Measurements from ENCODE around the gene DIDO1. TPM values are rescaled to one million over a fixed set of nuclear protein-coding genes. Genes with fewer than 3 reads are reported as not detected.

DIDO1 gene
- total and polyA plus RNA-seq, 2 of the 13 experiments (the other 11 are each of a cell fraction or from before 2014, with no cell fraction given): 75.0 to 75.1 TPM

DNA sequence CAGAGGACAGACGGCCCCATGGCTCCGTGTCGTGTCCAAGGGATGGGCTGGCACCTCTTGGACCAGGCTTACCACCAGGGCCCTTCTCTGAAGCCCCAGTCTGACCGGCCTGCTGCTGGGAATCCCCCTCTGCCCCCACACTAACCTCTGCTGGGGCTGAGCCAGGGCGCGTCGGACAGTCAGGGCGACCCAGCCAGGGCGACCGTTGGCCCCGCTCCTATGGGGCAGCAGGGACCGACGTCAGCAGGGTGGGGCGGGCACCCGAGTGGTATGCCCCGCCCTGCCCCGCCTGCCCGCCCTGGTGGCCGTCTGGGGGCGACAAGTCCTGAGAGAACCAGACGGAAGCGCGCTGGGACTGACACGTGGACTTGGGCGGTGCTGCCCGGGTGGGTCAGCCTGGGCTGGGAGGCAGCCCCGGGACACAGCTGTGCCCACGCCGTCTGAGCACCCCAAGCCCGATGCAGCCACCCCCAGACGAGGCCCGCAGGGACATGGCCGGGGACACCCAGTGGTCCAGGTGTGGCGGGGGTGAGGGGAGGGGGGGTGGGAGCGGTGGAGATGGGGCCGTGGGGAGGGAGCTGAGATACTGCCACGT, 26.2 kb upstream of the DIDO1 start, which contains the start of gene SLC17A9 (continued):
- TF ChIP-seq, protein P1, sequence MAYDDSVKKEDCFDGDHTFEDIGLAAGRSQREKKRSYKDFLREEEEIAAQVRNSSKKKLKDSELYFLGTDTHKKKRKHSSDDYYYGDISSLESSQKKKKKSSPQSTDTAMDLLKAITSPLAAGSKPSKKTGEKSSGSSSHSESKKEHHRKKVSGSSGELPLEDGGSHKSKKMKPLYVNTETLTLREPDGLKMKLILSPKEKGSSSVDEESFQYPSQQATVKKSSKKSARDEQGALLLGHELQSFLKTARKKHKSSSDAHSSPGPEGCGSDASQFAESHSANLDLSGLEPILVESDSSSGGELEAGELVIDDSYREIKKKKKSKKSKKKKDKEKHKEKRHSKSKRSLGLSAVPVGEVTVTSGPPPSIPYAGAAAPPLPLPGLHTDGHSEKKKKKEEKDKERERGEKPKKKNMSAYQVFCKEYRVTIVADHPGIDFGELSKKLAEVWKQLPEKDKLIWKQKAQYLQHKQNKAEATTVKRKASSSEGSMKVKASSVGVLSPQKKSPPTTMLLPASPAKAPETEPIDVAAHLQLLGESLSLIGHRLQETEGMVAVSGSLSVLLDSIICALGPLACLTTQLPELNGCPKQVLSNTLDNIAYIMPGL (CRISPR knock-in tag; IDR thresholded peaks at IDR 0.05; ENCODE audit: borderline replicate concordance in 1 of 2, low read depth in 1 of 2): peak; percentile 80 to 95
- no peak for TF ChIP-seq TCF7L2 (IDR thresholded peaks at IDR 0.05; ENCODE audit: low read depth, low read length)
- TF ChIP-seq ZNF143 (CRISPR knock-in tag; IDR thresholded peaks at IDR 0.05): peak; percentile 36; the same call in 1 of the 2 replicates
- no peak for TF ChIP-seq NCOR1 (IDR thresholded peaks at IDR 0.05; ENCODE audit: borderline replicate concordance, low read length)
- TF ChIP-seq ZNF530 (CRISPR knock-in tag; IDR thresholded peaks at IDR 0.05; ENCODE audit: low read depth): no peak
- TF ChIP-seq HNRNPK (IDR thresholded peaks at IDR 0.05; ENCODE audit: low read depth, low read length, poor library complexity, severe bottlenecking): peak; percentile 92
- peak; percentile 98 for TF ChIP-seq ZNF44 (CRISPR knock-in tag; IDR thresholded peaks at IDR 0.05)
- TF ChIP-seq, protein P2, sequence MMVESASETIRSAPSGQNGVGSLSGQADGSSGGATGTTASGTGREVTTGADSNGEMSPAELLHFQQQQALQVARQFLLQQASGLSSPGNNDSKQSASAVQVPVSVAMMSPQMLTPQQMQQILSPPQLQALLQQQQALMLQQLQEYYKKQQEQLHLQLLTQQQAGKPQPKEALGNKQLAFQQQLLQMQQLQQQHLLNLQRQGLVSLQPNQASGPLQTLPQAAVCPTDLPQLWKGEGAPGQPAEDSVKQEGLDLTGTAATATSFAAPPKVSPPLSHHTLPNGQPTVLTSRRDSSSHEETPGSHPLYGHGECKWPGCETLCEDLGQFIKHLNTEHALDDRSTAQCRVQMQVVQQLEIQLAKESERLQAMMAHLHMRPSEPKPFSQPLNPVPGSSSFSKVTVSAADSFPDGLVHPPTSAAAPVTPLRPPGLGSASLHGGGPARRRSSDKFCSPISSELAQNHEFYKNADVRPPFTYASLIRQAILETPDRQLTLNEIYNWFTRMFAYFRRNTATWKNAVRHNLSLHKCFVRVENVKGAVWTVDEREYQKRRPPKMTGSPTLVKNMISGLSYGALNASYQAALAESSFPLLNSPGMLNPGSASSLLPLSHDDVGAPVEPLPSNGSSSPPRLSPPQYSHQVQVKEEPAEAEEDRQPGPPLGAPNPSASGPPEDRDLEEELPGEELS (CRISPR knock-in tag; IDR thresholded peaks at IDR 0.05): peak; percentile 80
- TF ChIP-seq, protein P3, sequence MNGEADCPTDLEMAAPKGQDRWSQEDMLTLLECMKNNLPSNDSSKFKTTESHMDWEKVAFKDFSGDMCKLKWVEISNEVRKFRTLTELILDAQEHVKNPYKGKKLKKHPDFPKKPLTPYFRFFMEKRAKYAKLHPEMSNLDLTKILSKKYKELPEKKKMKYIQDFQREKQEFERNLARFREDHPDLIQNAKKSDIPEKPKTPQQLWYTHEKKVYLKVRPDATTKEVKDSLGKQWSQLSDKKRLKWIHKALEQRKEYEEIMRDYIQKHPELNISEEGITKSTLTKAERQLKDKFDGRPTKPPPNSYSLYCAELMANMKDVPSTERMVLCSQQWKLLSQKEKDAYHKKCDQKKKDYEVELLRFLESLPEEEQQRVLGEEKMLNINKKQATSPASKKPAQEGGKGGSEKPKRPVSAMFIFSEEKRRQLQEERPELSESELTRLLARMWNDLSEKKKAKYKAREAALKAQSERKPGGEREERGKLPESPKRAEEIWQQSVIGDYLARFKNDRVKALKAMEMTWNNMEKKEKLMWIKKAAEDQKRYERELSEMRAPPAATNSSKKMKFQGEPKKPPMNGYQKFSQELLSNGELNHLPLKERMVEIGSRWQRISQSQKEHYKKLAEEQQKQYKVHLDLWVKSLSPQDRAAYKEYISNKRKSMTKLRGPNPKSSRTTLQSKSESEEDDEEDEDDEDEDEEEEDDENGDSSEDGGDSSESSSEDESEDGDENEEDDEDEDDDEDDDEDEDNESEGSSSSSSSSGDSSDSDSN (CRISPR knock-in tag; IDR thresholded peaks at IDR 0.05): peak; percentile 87; the same call in 1 of the 2 replicates
- TF ChIP-seq ZNF296 (CRISPR knock-in tag; conservative IDR thresholded peaks at IDR 0.05): peak; percentile 35; the same call in 1 of the 2 replicates
- TF ChIP-seq RAD21 (CRISPR knock-in tag; IDR thresholded peaks at IDR 0.05): peak; percentile 66
- TF ChIP-seq, protein P4, sequence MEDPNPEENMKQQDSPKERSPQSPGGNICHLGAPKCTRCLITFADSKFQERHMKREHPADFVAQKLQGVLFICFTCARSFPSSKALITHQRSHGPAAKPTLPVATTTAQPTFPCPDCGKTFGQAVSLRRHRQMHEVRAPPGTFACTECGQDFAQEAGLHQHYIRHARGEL (CRISPR knock-in tag; IDR thresholded peaks at IDR 0.05): no peak
- peak; percentile 88 for TF ChIP-seq ISL2 (CRISPR knock-in tag; IDR thresholded peaks at IDR 0.05)
- TF ChIP-seq ZNF446 (CRISPR knock-in tag; IDR thresholded peaks at IDR 0.05): no peak
- no peak for TF ChIP-seq SOX13 (IDR thresholded peaks at IDR 0.05)
- TF ChIP-seq SOX13 (CRISPR knock-in tag; conservative IDR thresholded peaks at IDR 0.05 in 1 of 2, IDR thresholded peaks at IDR 0.05 in 1 of 2): peak in 1 of 2 experiments; percentile 79; a peak in 2 of 4 replicates
- peak; percentile 72; the same call in 1 of the 2 replicates for TF ChIP-seq SIX4 (CRISPR knock-in tag; IDR thresholded peaks at IDR 0.05)
- no peak for TF ChIP-seq GABPA (IDR thresholded peaks at IDR 0.05; ENCODE audit: low read depth, low read length)
- TF ChIP-seq GABPA (CRISPR knock-in tag; IDR thresholded peaks at IDR 0.05; ENCODE audit: low read depth): peak; percentile 55; the same call in 1 of the 2 replicates
- no peak for TF ChIP-seq LCORL (IDR thresholded peaks at IDR 0.05)
- TF ChIP-seq LCORL (CRISPR knock-in tag; IDR thresholded peaks at IDR 0.05): peak; percentile 96
- peak; percentile 92 for TF ChIP-seq ZNF331 (CRISPR knock-in tag; IDR thresholded peaks at IDR 0.05)
- TF ChIP-seq, protein P5, sequence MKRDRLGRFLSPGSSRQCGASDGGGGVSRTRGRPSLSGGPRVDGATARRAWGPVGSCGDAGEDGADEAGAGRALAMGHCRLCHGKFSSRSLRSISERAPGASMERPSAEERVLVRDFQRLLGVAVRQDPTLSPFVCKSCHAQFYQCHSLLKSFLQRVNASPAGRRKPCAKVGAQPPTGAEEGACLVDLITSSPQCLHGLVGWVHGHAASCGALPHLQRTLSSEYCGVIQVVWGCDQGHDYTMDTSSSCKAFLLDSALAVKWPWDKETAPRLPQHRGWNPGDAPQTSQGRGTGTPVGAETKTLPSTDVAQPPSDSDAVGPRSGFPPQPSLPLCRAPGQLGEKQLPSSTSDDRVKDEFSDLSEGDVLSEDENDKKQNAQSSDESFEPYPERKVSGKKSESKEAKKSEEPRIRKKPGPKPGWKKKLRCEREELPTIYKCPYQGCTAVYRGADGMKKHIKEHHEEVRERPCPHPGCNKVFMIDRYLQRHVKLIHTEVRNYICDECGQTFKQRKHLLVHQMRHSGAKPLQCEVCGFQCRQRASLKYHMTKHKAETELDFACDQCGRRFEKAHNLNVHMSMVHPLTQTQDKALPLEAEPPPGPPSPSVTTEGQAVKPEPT (CRISPR knock-in tag; IDR thresholded peaks at IDR 0.05; ENCODE audit: low read depth): no peak

Measured in HepG2 (cell line).